Measurements from ENCODE around the gene CCL19. TPM values are rescaled to one million over a fixed set of nuclear protein-coding genes. Genes with fewer than 3 reads are reported as not detected.
A peak's percentile ranks its signal among the peaks of the same experiment; 100 is the strongest.

CCL19 gene
- total RNA-seq, 1 donor from 2014 or later, result not detected

DNA sequence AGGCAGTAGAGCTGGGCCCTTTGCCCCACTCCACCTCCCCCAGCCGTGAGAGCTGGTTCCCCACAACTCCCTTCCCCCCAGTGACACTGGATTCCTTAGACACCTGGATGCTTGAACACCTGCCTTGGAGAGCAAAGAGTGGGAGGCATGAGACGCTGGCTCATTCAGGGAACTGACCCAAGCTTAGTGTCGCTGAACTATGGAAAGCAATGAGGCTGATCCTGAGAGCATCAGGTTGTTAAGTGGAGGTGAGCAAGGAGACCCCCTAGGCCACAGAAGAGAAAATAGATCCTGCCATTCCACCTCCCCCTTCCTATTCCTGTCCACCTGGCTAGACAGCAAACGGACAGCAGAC, 2.0 kb downstream of the CCL19 start:
- TF ChIP-seq, protein P1, sequence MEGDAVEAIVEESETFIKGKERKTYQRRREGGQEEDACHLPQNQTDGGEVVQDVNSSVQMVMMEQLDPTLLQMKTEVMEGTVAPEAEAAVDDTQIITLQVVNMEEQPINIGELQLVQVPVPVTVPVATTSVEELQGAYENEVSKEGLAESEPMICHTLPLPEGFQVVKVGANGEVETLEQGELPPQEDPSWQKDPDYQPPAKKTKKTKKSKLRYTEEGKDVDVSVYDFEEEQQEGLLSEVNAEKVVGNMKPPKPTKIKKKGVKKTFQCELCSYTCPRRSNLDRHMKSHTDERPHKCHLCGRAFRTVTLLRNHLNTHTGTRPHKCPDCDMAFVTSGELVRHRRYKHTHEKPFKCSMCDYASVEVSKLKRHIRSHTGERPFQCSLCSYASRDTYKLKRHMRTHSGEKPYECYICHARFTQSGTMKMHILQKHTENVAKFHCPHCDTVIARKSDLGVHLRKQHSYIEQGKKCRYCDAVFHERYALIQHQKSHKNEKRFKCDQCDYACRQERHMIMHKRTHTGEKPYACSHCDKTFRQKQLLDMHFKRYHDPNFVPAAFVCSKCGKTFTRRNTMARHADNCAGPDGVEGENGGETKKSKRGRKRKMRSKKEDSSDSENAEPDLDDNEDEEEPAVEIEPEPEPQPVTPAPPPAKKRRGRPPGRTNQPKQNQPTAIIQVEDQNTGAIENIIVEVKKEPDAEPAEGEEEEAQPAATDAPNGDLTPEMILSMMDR (IDR thresholded peaks at IDR 0.05), result no peak
- no peak for TF ChIP-seq EZH2phosphoT487 (IDR thresholded peaks at IDR 0.05)
- TF ChIP-seq EZH2 (IDR thresholded peaks at IDR 0.05), result no peak
- Histone ChIP-seq H3K9ac (no peak overlapping the region), H3K27me3 (no peaks in the 10 kb centered on the region), H2AFZ (replicated peaks) (no peak overlapping the region), H3K9me3 (ENCODE audit: low read depth) (no peaks in the 10 kb centered on the region), H3K79me2 (ENCODE audit: low read depth) (no peaks in the 10 kb centered on the region), H3K4me2 (no peak overlapping the region), H3K27ac (no peak overlapping the region), H3F3A (ENCODE audit: low read depth) (no peaks in the 10 kb centered on the region), H3K4me3 (no peak overlapping the region), H3K36me3 (no peaks in the 10 kb centered on the region), H3K4me1 (peaks cover 4% of the 10 kb centered on the region), H4K20me1 (ENCODE audit: low read depth) (no peaks in the 10 kb centered on the region)
- Mint-ChIP-seq H3K27ac (no peak overlapping the region), H3K9me3 (peaks cover 3% of the 10 kb centered on the region), H3K27me3 (ENCODE audit: insufficient read depth, low read depth) (peaks cover 11% of the 10 kb centered on the region), H3K36me3 (peaks cover 4% of the 10 kb centered on the region), H3K4me3 (no peak overlapping the region), H3K4me1 (peaks cover 18% of the 10 kb centered on the region)
- no peak for DNase-seq (ENCODE audit: low spot score)

DNA sequence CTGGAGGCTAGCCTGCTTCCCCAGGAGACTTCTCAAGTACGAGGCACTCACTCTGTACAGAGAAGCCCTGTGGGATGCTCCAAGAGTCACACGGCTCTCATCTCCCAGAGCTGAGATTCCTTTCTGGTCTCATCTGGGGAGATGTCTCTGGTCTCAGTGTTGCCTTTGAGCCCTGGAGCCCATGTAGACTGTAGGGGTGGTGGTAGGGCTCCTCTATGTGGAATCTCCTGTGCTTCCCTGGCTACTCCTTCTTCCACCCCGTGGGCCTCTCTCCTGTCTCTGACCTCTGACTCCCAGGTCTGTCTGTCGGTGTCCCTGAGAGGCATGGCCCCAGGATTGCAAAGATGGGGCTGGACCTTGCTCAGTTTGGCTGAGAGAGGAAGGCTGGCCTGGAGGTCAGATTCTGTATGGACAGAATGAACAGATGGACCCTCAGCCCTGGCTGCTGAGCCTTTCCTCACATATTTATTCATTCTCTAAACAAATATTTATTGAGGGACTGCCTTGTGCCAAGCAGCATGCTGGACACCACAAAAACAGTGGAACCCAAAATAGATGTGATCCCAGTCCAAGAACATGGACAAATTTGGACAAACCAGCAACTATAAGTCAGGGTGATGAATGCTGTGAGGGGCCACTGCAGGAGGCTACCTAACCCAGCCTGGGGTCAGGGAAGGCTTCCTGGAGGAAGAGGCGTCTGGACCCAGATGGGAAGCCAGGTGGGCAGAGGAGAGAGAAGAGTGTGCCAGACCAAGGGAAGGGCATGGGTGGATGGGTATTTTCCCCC, 2.6 kb downstream of the CCL19 start:
- no peak for DNase-seq (ENCODE audit: low spot score)
- H3K27ac Mint-ChIP-seq, result peak overlapping the region; percentile 79
- no peaks in the 10 kb centered on the region for H3K9me3 Mint-ChIP-seq
- H3K36me3 ChIP-seq, result no peaks in the 10 kb centered on the region
- no peaks in the 10 kb centered on the region for H4K20me1 ChIP-seq (ENCODE audit: low read depth)
- no peaks in the 10 kb centered on the region for H3K27me3 ChIP-seq
- no peak overlapping the region for H3K27ac ChIP-seq
- peaks cover 4% of the 10 kb centered on the region for H3K4me1 ChIP-seq
- no peaks in the 10 kb centered on the region for H3K79me2 ChIP-seq (ENCODE audit: low read depth)
- H2AFZ ChIP-seq (replicated peaks), result no peak overlapping the region
- H3F3A ChIP-seq (ENCODE audit: low read depth), result no peaks in the 10 kb centered on the region
- H3K27me3 Mint-ChIP-seq (ENCODE audit: insufficient read depth, low read depth), result peaks cover 11% of the 10 kb centered on the region
- H3K36me3 Mint-ChIP-seq, result peaks cover 1% of the 10 kb centered on the region
- no peak for TF ChIP-seq EZH2phosphoT487 (IDR thresholded peaks at IDR 0.05)
- no peak for TF ChIP-seq EZH2 (IDR thresholded peaks at IDR 0.05)
- TF ChIP-seq, protein P1 (IDR thresholded peaks at IDR 0.05), result no peak
- no peak overlapping the region for H3K4me2 ChIP-seq
- H3K4me3 Mint-ChIP-seq, result no peak overlapping the region
- H3K9me3 ChIP-seq (ENCODE audit: low read depth), result no peaks in the 10 kb centered on the region
- H3K9ac ChIP-seq, result no peak overlapping the region
- peaks cover 18% of the 10 kb centered on the region for H3K4me1 Mint-ChIP-seq
- no peak overlapping the region for H3K4me3 ChIP-seq

DNA sequence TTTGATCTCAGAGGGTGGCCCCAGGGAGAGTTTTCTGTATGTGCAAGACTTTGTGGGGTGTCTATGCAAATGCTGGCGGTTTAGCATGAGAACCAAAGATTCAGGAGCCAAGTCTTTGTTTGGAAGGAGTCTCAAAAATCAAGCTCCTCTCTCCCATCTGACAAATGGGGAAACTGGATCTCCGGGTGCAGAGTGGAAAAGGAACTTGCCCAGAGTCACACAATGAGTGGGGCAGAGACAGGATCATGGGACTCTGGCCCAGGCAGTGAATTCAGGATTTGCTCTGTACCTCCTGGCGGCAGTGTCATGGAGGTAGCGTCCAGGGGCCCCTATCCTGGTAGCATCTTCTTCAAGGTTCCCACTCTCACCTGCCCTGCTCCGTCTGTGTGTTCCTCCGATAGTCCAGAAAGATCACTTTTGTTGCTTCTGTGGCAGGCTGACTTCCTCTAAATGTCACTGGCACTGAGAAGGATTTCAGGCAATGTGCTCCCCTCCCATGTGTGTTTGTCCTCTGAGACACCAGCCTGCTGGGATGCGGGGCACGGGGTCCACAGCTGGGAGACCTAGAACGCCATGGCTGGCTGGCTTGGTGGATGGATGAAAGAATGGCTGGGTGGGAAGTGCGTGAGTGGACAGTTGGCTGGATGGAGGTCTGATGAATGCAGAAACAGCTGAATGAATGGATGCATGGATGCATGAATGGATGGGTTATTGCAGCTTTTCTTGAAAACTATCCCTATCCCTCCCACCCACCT, 3.6 kb downstream of the CCL19 start:
- H3K4me1 Mint-ChIP-seq, result peaks cover 18% of the 10 kb centered on the region
- no peaks in the 10 kb centered on the region for H3F3A ChIP-seq (ENCODE audit: low read depth)
- peaks cover 3% of the 10 kb centered on the region for H3K36me3 Mint-ChIP-seq
- no peaks in the 10 kb centered on the region for H3K9me3 Mint-ChIP-seq
- H4K20me1 ChIP-seq (ENCODE audit: low read depth), result no peaks in the 10 kb centered on the region
- no peaks in the 10 kb centered on the region for H3K9me3 ChIP-seq (ENCODE audit: low read depth)
- H2AFZ ChIP-seq (replicated peaks), result no peak overlapping the region
- H3K27ac Mint-ChIP-seq, result peak overlapping the region; percentile 66
- no peak overlapping the region for H3K27ac ChIP-seq
- no peak overlapping the region for H3K4me3 ChIP-seq
- no peak overlapping the region for H3K9ac ChIP-seq
- TF ChIP-seq, protein P1 (IDR thresholded peaks at IDR 0.05), result no peak
- TF ChIP-seq EZH2 (IDR thresholded peaks at IDR 0.05) (no peak), EZH2phosphoT487 (IDR thresholded peaks at IDR 0.05) (no peak)
- H3K36me3 ChIP-seq, result no peaks in the 10 kb centered on the region
- H3K27me3 Mint-ChIP-seq (ENCODE audit: insufficient read depth, low read depth), result peaks cover 11% of the 10 kb centered on the region
- no peak for DNase-seq (ENCODE audit: low spot score)
- no peaks in the 10 kb centered on the region for H3K27me3 ChIP-seq
- no peak overlapping the region for H3K4me2 ChIP-seq
- H3K4me3 Mint-ChIP-seq, result peak overlapping the region; percentile 18
- H3K4me1 ChIP-seq, result peaks cover 3% of the 10 kb centered on the region
- H3K79me2 ChIP-seq (ENCODE audit: low read depth), result no peaks in the 10 kb centered on the region
